Upper lobe of left lung (tissue), 4 donors: ENCODE measurements around the gene RELL1.

Experiments
- EP300 ChIP-seq, 4 donors: sonication (generic); formaldehyde crosslinking; IDR thresholded peaks; one replicate each; pipeline ENCODE4 v1.5.1; 2017; ENCODE audit warnings: antibody characterized with exemption in 4 of 4, control low read depth in 2 of 4
- POLR2AphosphoS5 ChIP-seq, 2 donors: sonication (generic); formaldehyde crosslinking; IDR thresholded peaks; one replicate each; pipeline ENCODE4 v1.5.1; 2017; ENCODE audit warnings: antibody characterized with exemption in 2 of 2
- TF ChIP-seq, protein P1 (sequence below), 6 experiments: fragments of 450-650 bp in 4 of 6; fragments of 200-600 bp in 2 of 6; sonication (generic) in 2 of 6; IDR thresholded peaks; one replicate each; pipeline ENCODE4 v1.5.1; 2016 to 2019; ENCODE audit warnings: antibody characterized with exemption in 6 of 6

DNA sequence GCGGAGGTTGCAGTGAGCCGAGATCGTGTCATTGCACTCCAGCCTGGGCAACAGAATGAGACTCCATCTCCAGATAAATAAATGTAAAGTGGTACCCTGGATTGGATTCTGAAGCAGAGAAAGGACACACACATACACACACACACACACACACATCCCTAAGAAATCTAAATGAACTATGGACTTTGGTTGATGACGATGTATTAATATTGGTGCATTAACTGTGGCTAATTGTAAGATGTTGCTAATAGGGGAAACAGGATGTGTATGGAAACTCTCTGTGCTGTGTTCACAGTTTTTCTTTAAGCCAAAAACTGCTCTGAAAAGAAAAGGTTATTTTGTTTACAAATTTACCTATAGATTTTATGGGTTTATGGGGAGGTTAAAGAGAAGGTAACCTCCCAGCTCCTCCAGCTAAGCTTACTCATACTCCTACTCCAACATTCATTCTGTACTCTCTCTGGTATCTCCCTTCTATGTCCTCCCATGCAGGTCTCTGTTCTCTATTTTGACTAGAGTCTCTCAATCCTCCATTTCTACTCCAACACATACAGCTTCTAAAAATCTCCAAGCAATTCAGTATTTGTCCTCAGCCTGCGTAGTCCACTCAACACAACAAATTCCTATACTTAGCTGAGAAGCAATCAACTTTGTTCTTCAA is 46.5 kb upstream of the RELL1 start:
- TF ChIP-seq, protein P1, sequence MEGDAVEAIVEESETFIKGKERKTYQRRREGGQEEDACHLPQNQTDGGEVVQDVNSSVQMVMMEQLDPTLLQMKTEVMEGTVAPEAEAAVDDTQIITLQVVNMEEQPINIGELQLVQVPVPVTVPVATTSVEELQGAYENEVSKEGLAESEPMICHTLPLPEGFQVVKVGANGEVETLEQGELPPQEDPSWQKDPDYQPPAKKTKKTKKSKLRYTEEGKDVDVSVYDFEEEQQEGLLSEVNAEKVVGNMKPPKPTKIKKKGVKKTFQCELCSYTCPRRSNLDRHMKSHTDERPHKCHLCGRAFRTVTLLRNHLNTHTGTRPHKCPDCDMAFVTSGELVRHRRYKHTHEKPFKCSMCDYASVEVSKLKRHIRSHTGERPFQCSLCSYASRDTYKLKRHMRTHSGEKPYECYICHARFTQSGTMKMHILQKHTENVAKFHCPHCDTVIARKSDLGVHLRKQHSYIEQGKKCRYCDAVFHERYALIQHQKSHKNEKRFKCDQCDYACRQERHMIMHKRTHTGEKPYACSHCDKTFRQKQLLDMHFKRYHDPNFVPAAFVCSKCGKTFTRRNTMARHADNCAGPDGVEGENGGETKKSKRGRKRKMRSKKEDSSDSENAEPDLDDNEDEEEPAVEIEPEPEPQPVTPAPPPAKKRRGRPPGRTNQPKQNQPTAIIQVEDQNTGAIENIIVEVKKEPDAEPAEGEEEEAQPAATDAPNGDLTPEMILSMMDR (IDR thresholded peaks at IDR 0.05), result no peak
- TF ChIP-seq EP300 (IDR thresholded peaks at IDR 0.05) (no peak), POLR2AphosphoS5 (IDR thresholded peaks at IDR 0.05) (no peak)
